Measurements from ENCODE around the gene HEY2. TPM values are rescaled to one million over a fixed set of nuclear protein-coding genes. Genes with fewer than 3 reads are reported as not detected.
"Not testable (repeated sequence)": the region's sequence is repeated elsewhere in the genome, so short reads cannot be mapped to it uniquely, and the experiment has no call there.

The HEY2 gene
- total RNA-seq (under 1 TPM in 3 of 5 experiments, not detected in 2; 0.34 to 0.46 (median 0.46) TPM), polyA plus RNA-seq (under 1 TPM; 0.14 to 0.44 TPM), total RNA-seq (0.94 reads per million)

- Mint-ChIP-seq H3K36me3 (no peaks in the 10 kb centered on the region), H3K27me3 (peaks cover 19 to 82% (median 55%) of the 10 kb centered on the region in 5 donors), H3K4me1 (peaks cover 26 to 50% (median 35%) of the 10 kb centered on the region in 7 donors), H3K27ac (peak within 1 kb of the TSS in 8 of 9 donors; percentile 41 to 94 (median 68)), H3K9me3 (peaks cover 0 to 2% (median 0%) of the 10 kb centered on the region in 11 donors), H3K4me3 (peak within 1 kb of the TSS; percentile 86 to 99 (median 93))
- intact Hi-C loops (cut with micrococcal nuclease): loop anchor here (1.0 to 10.0 kb wide), 10 partner anchors 31 to 1768 kb away; partner anchors contain the start of genes MTCL3 (in 2 of the 2), ECHDC1 (in 1 of the 2), HDDC2 (in 1 of the 2) and HINT3 (in 1 of the 2)
- POLR2A ChIA-PET: interaction anchor here (2.4 to 3.0 kb wide), 2 partner anchors 41 to 446 kb away, joined by 9 to 17 read pairs; partner anchors contain the start of genes HDDC2 and NCOA7
- CTCF ChIA-PET: interaction anchor here (1.0 to 1.5 kb wide), 2 partner anchors 31 to 435 kb away, joined by 4 to 5 read pairs; no protein-coding TSS in a partner anchor
- Histone ChIP-seq H3K4me3 (ENCODE audit: low read length) (peak within 1 kb of the TSS; percentile 72), H3K27me3 (ENCODE audit: control insufficient read depth in 2 of 2, insufficient read depth in 2 of 2, low read length in 2 of 2) (peaks cover 14 to 19% of the 10 kb centered on the region in 2 donors), H3K9me3 (ENCODE audit: control insufficient read depth in 2 of 3, low read length in 3 of 3) (no peaks in the 10 kb centered on the region), H3K4me1 (ENCODE audit: control insufficient read depth in 2 of 2, insufficient read depth in 2 of 2, low read length in 2 of 2) (peaks cover 24 to 34% of the 10 kb centered on the region in 2 donors), H3K27ac (ENCODE audit: low read depth, low read length) (peak within 1 kb of the TSS; percentile 45), H3K36me3 (ENCODE audit: control insufficient read depth in 2 of 3, insufficient read depth in 3 of 3, low read length in 3 of 3) (no peaks in the 10 kb centered on the region)
- DNase-seq: peak; percentile 63 to 92 (median 69)
- peak; percentile 93 for ATAC-seq
These were observed at the start of gene HEY2 for GRCh38 chr6:125749173-125749864. Gene HEY2 (plus strand): TSS chr6:125749632. CDS start chr6:125749777, 145 bp downstream.

- DNase-seq: no peak
- Mint-ChIP-seq H3K9me3 (peaks cover 0 to 2% (median 0%) of the 10 kb centered on the region in 11 donors), H3K36me3 (no peaks in the 10 kb centered on the region), H3K4me3 (no peak overlapping the region), H3K27ac (no peak overlapping the region), H3K27me3 (peaks cover 4 to 24% (median 9%) of the 10 kb centered on the region in 5 donors), H3K4me1 (no peaks in the 10 kb centered on the region)
- H3K36me3 ChIP-seq (ENCODE audit: control insufficient read depth in 2 of 3, insufficient read depth in 3 of 3, low read length in 3 of 3): no peaks in the 10 kb centered on the region
- no peak overlapping the region for H3K27ac ChIP-seq (ENCODE audit: low read depth, low read length)
- ATAC-seq: no peak
- intact Hi-C loops (cut with micrococcal nuclease): no loop called here
- no peaks in the 10 kb centered on the region for H3K27me3 ChIP-seq (ENCODE audit: control insufficient read depth in 2 of 2, insufficient read depth in 2 of 2, low read length in 2 of 2)
- ChIA-PET CTCF (no interaction called here), POLR2A (no interaction called here)
- H3K9me3 ChIP-seq (ENCODE audit: control insufficient read depth in 2 of 3, low read length in 3 of 3): no peaks in the 10 kb centered on the region
- no peak overlapping the region for H3K4me3 ChIP-seq (ENCODE audit: low read length)
- no peaks in the 10 kb centered on the region for H3K4me1 ChIP-seq (ENCODE audit: control insufficient read depth in 2 of 2, insufficient read depth in 2 of 2, low read length in 2 of 2)
These were observed 48.7 kb upstream of the HEY2 start for GRCh38 chr6:125700581-125701353.

- H3K4me1 Mint-ChIP-seq: no peaks in the 10 kb centered on the region
These were observed 48.1 kb upstream of the HEY2 start for GRCh38 chr6:125701354-125701668.

GRCh38 chr6:125703882-125704281, 45.5 kb upstream of the HEY2 start:
- H3K36me3 ChIP-seq (ENCODE audit: control insufficient read depth in 2 of 3, insufficient read depth in 3 of 3, low read length in 3 of 3); H3K9me3 Mint-ChIP-seq; POLR2A ChIA-PET; H3K27ac Mint-ChIP-seq; H3K9me3 ChIP-seq (ENCODE audit: control insufficient read depth in 2 of 3, low read length in 3 of 3); H3K27ac ChIP-seq (ENCODE audit: low read depth, low read length); H3K27me3 ChIP-seq (ENCODE audit: control insufficient read depth in 2 of 2, insufficient read depth in 2 of 2, low read length in 2 of 2); H3K4me3 Mint-ChIP-seq; H3K4me1 Mint-ChIP-seq; ATAC-seq; CTCF ChIA-PET; H3K4me3 ChIP-seq (ENCODE audit: low read length); H3K36me3 Mint-ChIP-seq; DNase-seq; H3K4me1 ChIP-seq (ENCODE audit: control insufficient read depth in 2 of 2, insufficient read depth in 2 of 2, low read length in 2 of 2); intact Hi-C loops (cut with micrococcal nuclease): not testable (repeated sequence)
- peaks cover 0 to 12% (median 5%) of the 10 kb centered on the region in 5 donors for H3K27me3 Mint-ChIP-seq

More at GRCh38 chr6:125701354-125701668, 48.1 kb upstream of the HEY2 start:
- no peaks in the 10 kb centered on the region for H3K36me3 Mint-ChIP-seq
- H3K27me3 Mint-ChIP-seq: peaks cover 4 to 22% (median 9%) of the 10 kb centered on the region in 5 donors
- no peaks in the 10 kb centered on the region for H3K9me3 ChIP-seq (ENCODE audit: control insufficient read depth in 2 of 3, low read length in 3 of 3)
- H3K27me3 ChIP-seq (ENCODE audit: control insufficient read depth in 2 of 2, insufficient read depth in 2 of 2, low read length in 2 of 2): no peaks in the 10 kb centered on the region
- no peak for ATAC-seq
- no peak overlapping the region for H3K4me3 Mint-ChIP-seq
- POLR2A ChIA-PET: no interaction called here
- no peak overlapping the region for H3K27ac ChIP-seq (ENCODE audit: low read depth, low read length)
- DNase-seq: no peak
- no peak overlapping the region for H3K4me3 ChIP-seq (ENCODE audit: low read length)
- peaks cover 0 to 4% (median 0%) of the 10 kb centered on the region in 11 donors for H3K9me3 Mint-ChIP-seq
- intact Hi-C loops (cut with micrococcal nuclease): no loop called here
- H3K4me1 ChIP-seq (ENCODE audit: control insufficient read depth in 2 of 2, insufficient read depth in 2 of 2, low read length in 2 of 2): no peaks in the 10 kb centered on the region
- CTCF ChIA-PET: no interaction called here
- no peak overlapping the region for H3K27ac Mint-ChIP-seq
- H3K36me3 ChIP-seq (ENCODE audit: control insufficient read depth in 2 of 3, insufficient read depth in 3 of 3, low read length in 3 of 3): no peaks in the 10 kb centered on the region

GRCh38 chr6:125707615-125708243, 41.7 kb upstream of the HEY2 start:
- intact Hi-C loops (cut with micrococcal nuclease): no loop called here
- H3K9me3 ChIP-seq (ENCODE audit: control insufficient read depth in 2 of 3, low read length in 3 of 3): no peaks in the 10 kb centered on the region
- peaks cover 0 to 5% (median 0%) of the 10 kb centered on the region in 5 donors for H3K36me3 Mint-ChIP-seq
- H3K4me3 Mint-ChIP-seq: no peak overlapping the region
- ChIA-PET POLR2A (no interaction called here), CTCF (no interaction called here)
- no peaks in the 10 kb centered on the region for H3K4me1 Mint-ChIP-seq
- no peak for DNase-seq
- no peak overlapping the region for H3K27ac Mint-ChIP-seq
- H3K36me3 ChIP-seq (ENCODE audit: control insufficient read depth in 2 of 3, insufficient read depth in 3 of 3, low read length in 3 of 3): no peaks in the 10 kb centered on the region
- peaks cover 0 to 16% (median 3%) of the 10 kb centered on the region in 11 donors for H3K9me3 Mint-ChIP-seq
- peaks cover 0 to 8% (median 0%) of the 10 kb centered on the region in 5 donors for H3K27me3 Mint-ChIP-seq
- no peak overlapping the region for H3K4me3 ChIP-seq (ENCODE audit: low read length)
- H3K27ac ChIP-seq (ENCODE audit: low read depth, low read length): no peak overlapping the region
- ATAC-seq: no peak
- no peaks in the 10 kb centered on the region for H3K4me1 ChIP-seq (ENCODE audit: control insufficient read depth in 2 of 2, insufficient read depth in 2 of 2, low read length in 2 of 2)
- no peaks in the 10 kb centered on the region for H3K27me3 ChIP-seq (ENCODE audit: control insufficient read depth in 2 of 2, insufficient read depth in 2 of 2, low read length in 2 of 2)

- Mint-ChIP-seq H3K9me3 (peaks cover 0 to 16% (median 3%) of the 10 kb centered on the region in 11 donors), H3K27me3 (peaks cover 0 to 8% (median 0%) of the 10 kb centered on the region in 5 donors), H3K4me3 (no peak overlapping the region), H3K27ac (no peak overlapping the region), H3K36me3 (peaks cover 0 to 5% (median 0%) of the 10 kb centered on the region in 5 donors), H3K4me1 (peaks cover 0 to 5% (median 0%) of the 10 kb centered on the region in 7 donors)
- intact Hi-C loops (cut with micrococcal nuclease): no loop called here
- Histone ChIP-seq H3K4me3 (ENCODE audit: low read length) (no peak overlapping the region), H3K4me1 (ENCODE audit: control insufficient read depth in 2 of 2, insufficient read depth in 2 of 2, low read length in 2 of 2) (no peaks in the 10 kb centered on the region), H3K27me3 (ENCODE audit: control insufficient read depth in 2 of 2, insufficient read depth in 2 of 2, low read length in 2 of 2) (no peaks in the 10 kb centered on the region), H3K9me3 (ENCODE audit: control insufficient read depth in 2 of 3, low read length in 3 of 3) (no peaks in the 10 kb centered on the region), H3K36me3 (ENCODE audit: control insufficient read depth in 2 of 3, insufficient read depth in 3 of 3, low read length in 3 of 3) (no peaks in the 10 kb centered on the region), H3K27ac (ENCODE audit: low read depth, low read length) (no peak overlapping the region)
- CTCF ChIA-PET: no interaction called here
- POLR2A ChIA-PET: no interaction called here
- no peak for ATAC-seq
- DNase-seq: no peak
These were observed 38.3 kb upstream of the HEY2 start for GRCh38 chr6:125711013-125711675.

All from naive thymus-derived CD4-positive, alpha-beta T cell (primary cell).